Cardiac muscle cell (in vitro differentiated cells and primary cell): ENCODE results near the gene CDH23. TPM values are rescaled to one million over a fixed set of nuclear protein-coding genes. Genes with fewer than 3 reads are reported as not detected.
A peak's percentile ranks its signal among the peaks of the same experiment; 100 is the strongest.
"Not testable (repeated sequence)": the region's sequence is repeated elsewhere in the genome, so short reads cannot be mapped to it uniquely, and the experiment has no call there.

Experiments used
- DNase-seq, 2 donors: peaks; one replicate each; pipeline versions ENCODE4 v3.0.0 to v3.0.0-alpha.2; 2010 to 2017; ENCODE audit warnings: low read depth in 1 of 2, low spot score in 1 of 2
- H3K27ac ChIP-seq: fragments of 200-600 bp; sonication (generic); 2 replicates; pipeline ENCODE4 v1.5.1; 2016
- H3K27me3 ChIP-seq: fragments of 200-600 bp; sonication (generic); 2 replicates; pipeline ENCODE4 v1.6.0; 2016; ENCODE audit warnings: control low read depth
- H3K36me3 ChIP-seq: fragments of 200-600 bp; sonication (generic); 2 replicates; pipeline ENCODE4 v1.5.1; 2016; ENCODE audit warnings: control low read depth
- H3K4me1 ChIP-seq: fragments of 200-600 bp; sonication (generic); 2 replicates; pipeline ENCODE4 v1.8.1; 2017; ENCODE audit warnings: low read depth, mild to moderate bottlenecking, mixed run types
- H3K4me3 ChIP-seq: fragments of 200-600 bp; sonication (generic); 2 replicates; pipeline ENCODE4 v1.5.1; 2016; ENCODE audit warnings: mild to moderate bottlenecking
- H3K9me3 ChIP-seq: fragments of 200-600 bp; sonication (generic); 2 replicates; pipeline ENCODE4 v1.5.1; 2017; ENCODE audit warnings: low read depth, mild to moderate bottlenecking, control low read depth
- polyA plus RNA-seq: library from polyadenylated mRNA; unstranded; fragments of >200 nt; fragmentation: Nextera tagmentation; extraction: Ambion mirVana; gene quantifications from 2 replicates; pipeline ENCODE4 v1.2.1, GENCODE V29; 2016
- total RNA-seq: library from RNA; depleted of rRNA; stranded (reverse); fragments of >200 nt; gene quantifications from 2 replicates; pipeline ENCODE4 v1.2.3, GENCODE V29; 2016
- TF ChIP-seq, protein P1 (sequence below): IDR thresholded peaks from 2 replicates; pipeline ENCODE4 v1.5.1; 2012; ENCODE audit warnings: low read depth, mild to moderate bottlenecking, low read length

Gene CDH23
- total and polyA plus RNA-seq, 2 experiments from 2014 or later = 0.05 to 0.51 TPM

- Histone ChIP-seq H3K9me3 (no peaks in the 10 kb centered on the region), H3K36me3 (no peaks in the 10 kb centered on the region), H3K27me3 (no peaks in the 10 kb centered on the region), H3K27ac (no peak overlapping the region), H3K4me3 (no peak overlapping the region), H3K4me1 (no peaks in the 10 kb centered on the region)
- TF ChIP-seq, protein P1, sequence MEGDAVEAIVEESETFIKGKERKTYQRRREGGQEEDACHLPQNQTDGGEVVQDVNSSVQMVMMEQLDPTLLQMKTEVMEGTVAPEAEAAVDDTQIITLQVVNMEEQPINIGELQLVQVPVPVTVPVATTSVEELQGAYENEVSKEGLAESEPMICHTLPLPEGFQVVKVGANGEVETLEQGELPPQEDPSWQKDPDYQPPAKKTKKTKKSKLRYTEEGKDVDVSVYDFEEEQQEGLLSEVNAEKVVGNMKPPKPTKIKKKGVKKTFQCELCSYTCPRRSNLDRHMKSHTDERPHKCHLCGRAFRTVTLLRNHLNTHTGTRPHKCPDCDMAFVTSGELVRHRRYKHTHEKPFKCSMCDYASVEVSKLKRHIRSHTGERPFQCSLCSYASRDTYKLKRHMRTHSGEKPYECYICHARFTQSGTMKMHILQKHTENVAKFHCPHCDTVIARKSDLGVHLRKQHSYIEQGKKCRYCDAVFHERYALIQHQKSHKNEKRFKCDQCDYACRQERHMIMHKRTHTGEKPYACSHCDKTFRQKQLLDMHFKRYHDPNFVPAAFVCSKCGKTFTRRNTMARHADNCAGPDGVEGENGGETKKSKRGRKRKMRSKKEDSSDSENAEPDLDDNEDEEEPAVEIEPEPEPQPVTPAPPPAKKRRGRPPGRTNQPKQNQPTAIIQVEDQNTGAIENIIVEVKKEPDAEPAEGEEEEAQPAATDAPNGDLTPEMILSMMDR = no peak
- peak; percentile 3 to 11 for DNase-seq
These were observed 38.4 kb upstream of the CDH23 start for GRCh38 chr10:71358277-71358676.

GRCh38 chr10:71358906-71359305, 37.8 kb upstream of the CDH23 start:
- not testable (repeated sequence) for H3K36me3 ChIP-seq, DNase-seq, H3K4me1 ChIP-seq, H3K9me3 ChIP-seq, H3K27ac ChIP-seq, H3K4me3 ChIP-seq, H3K27me3 ChIP-seq

GRCh38 chr10:71359364-71360046, 37.2 kb upstream of the CDH23 start:
- no peaks in the 10 kb centered on the region for H3K9me3 ChIP-seq
- TF ChIP-seq, protein P1 = no peak
- H3K27ac ChIP-seq = no peak overlapping the region
- peak in 1 of 2 donors; percentile 88 for DNase-seq
- no peaks in the 10 kb centered on the region for H3K4me1 ChIP-seq
- no peaks in the 10 kb centered on the region for H3K36me3 ChIP-seq
- H3K27me3 ChIP-seq = no peaks in the 10 kb centered on the region
- no peak overlapping the region for H3K4me3 ChIP-seq

DNA sequence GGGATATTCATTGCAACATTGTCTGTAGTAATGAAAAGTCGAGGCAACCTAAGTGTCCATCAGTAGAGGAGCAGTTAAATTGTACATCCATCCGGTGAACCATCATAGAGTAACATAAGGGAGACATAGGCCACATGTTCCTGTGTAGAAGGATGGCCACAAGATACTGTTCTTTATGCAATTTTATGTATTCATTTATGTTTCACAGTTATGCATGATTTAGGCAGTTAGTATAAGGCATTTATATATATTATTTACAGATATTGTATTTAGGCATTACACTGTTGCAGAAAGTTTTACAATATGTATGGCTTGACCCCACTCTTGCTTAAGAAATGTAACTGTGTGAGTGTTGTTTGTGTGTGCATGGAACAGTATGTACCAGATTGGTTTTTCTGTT, 36.0 kb upstream of the CDH23 start:
- Histone ChIP-seq H3K4me3 (no peak overlapping the region), H3K4me1 (no peaks in the 10 kb centered on the region), H3K27me3 (no peaks in the 10 kb centered on the region), H3K27ac (no peak overlapping the region), H3K36me3 (no peaks in the 10 kb centered on the region), H3K9me3 (no peaks in the 10 kb centered on the region)
- no peak for DNase-seq
- TF ChIP-seq, protein P1 = no peak

DNA sequence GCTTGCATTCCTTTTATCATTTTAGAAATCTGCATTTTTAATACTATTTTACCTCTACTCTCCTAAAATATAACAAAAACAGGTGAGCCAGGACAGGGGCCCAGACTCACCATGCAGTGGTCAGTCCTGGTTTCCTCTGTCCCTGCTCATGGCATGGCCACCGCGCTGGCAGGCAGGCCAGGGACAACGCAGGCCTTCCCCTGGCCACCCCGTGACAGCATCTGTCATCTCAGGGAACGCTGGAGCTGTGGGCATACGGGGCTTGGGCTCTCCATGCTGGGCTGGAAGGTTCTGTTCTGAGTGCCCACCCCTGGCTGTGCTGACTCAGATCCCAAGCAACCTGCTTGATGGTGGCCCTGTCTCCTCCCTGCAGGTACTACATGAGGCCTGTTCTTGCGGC, 35.1 kb upstream of the CDH23 start:
- Histone ChIP-seq H3K4me3 (no peak overlapping the region), H3K27me3 (no peaks in the 10 kb centered on the region), H3K4me1 (no peaks in the 10 kb centered on the region), H3K9me3 (no peaks in the 10 kb centered on the region), H3K36me3 (no peaks in the 10 kb centered on the region), H3K27ac (no peak overlapping the region)
- no peak for DNase-seq
- TF ChIP-seq, protein P1 = no peak

- Histone ChIP-seq H3K4me1 (no peaks in the 10 kb centered on the region), H3K9me3 (no peaks in the 10 kb centered on the region), H3K4me3 (no peak overlapping the region), H3K27me3 (no peaks in the 10 kb centered on the region), H3K27ac (no peak overlapping the region), H3K36me3 (no peaks in the 10 kb centered on the region)
- TF ChIP-seq, protein P1 = no peak
- no peak for DNase-seq
These were observed 34.6 kb upstream of the CDH23 start for GRCh38 chr10:71362141-71362540.
